IPS DF 6.9 (cell line): ENCODE data around the gene SRSF12.

Source experiments
- DNase-seq: peaks from one replicate; pipeline ENCODE4 v3.0.0-alpha.2; 2013; ENCODE audit warnings: low read depth, low spot score
- H3K27ac ChIP-seq: one replicate; pipeline ENCODE4 v1.5.1; 2013; ENCODE audit warnings: low read length, control low read depth
- H3K27me3 ChIP-seq: 2 replicates; pipeline ENCODE4 v1.6.1; 2013; ENCODE audit warnings: mild to moderate bottlenecking, low read length; ENCODE audit not compliant: control insufficient read depth, insufficient read depth
- H3K36me3 ChIP-seq: 2 replicates; pipeline ENCODE4 v1.6.1; 2013; ENCODE audit warnings: low read length; ENCODE audit not compliant: control insufficient read depth, insufficient read depth
- H3K4me1 ChIP-seq: 2 replicates; pipeline ENCODE4 v1.6.1; 2013; ENCODE audit warnings: low read length; ENCODE audit not compliant: control insufficient read depth, insufficient read depth
- H3K4me3 ChIP-seq: 2 replicates; pipeline ENCODE4 v1.5.1; 2013; ENCODE audit warnings: mild to moderate bottlenecking, low read length
- H3K9me3 ChIP-seq: 2 replicates; pipeline ENCODE4 v1.6.1; 2013; ENCODE audit warnings: low read length, inconsistent platforms; ENCODE audit not compliant: control insufficient read depth, insufficient read depth
- WGBS: extraction: QIAGEN DNeasy Blood & Tissue Kit; methylation state at CpG from one replicate; pipeline ENCODE4 v1.1.7; 2013; ENCODE audit warnings: mixed read lengths, missing lambda C conversion rate; ENCODE audit not compliant: insufficient read length, insufficient coverage; 5-methylcytosine and 5-hydroxymethylcytosine counted together

Gene SRSF12

GRCh38 chr6:89145091-89145955 is 27.5 kb upstream of the SRSF12 start:
- H3K27ac ChIP-seq: no peak overlapping the region
- H3K36me3 ChIP-seq: no peaks in the 10 kb centered on the region
- H3K4me3 ChIP-seq: peak overlapping the region; percentile 48; the same call in 1 of the 2 replicates
- no peaks in the 10 kb centered on the region for H3K4me1 ChIP-seq
- no CpG with 5 or more reads among the region's 17 CpGs for WGBS
- no peaks in the 10 kb centered on the region for H3K9me3 ChIP-seq
- DNase-seq: no peak
- peaks cover 8% of the 10 kb centered on the region; the same call in 1 of the 2 replicates for H3K27me3 ChIP-seq

GRCh38 chr6:89144354-89144906 is 26.6 kb upstream of the SRSF12 start:
- no peak overlapping the region for H3K27ac ChIP-seq
- H3K4me3 ChIP-seq: no peak overlapping the region
- no peaks in the 10 kb centered on the region for H3K4me1 ChIP-seq
- H3K27me3 ChIP-seq: peaks cover 8% of the 10 kb centered on the region; the same call in 1 of the 2 replicates
- H3K36me3 ChIP-seq: no peaks in the 10 kb centered on the region
- WGBS: no CpG with 5 or more reads among the region's 2 CpGs
- no peak for DNase-seq
- no peaks in the 10 kb centered on the region for H3K9me3 ChIP-seq

- H3K27me3 ChIP-seq: peaks cover 9% of the 10 kb centered on the region; the same call in 1 of the 2 replicates
- no peaks in the 10 kb centered on the region for H3K9me3 ChIP-seq
- no peaks in the 10 kb centered on the region for H3K36me3 ChIP-seq
- no peak overlapping the region for H3K4me3 ChIP-seq
- no peaks in the 10 kb centered on the region for H3K4me1 ChIP-seq
- H3K27ac ChIP-seq: no peak overlapping the region
- no peak for DNase-seq
- no CpG with 5 or more reads among the region's 7 CpGs for WGBS
Measured at GRCh38 chr6:89140347-89141156, 22.7 kb upstream of the SRSF12 start.

- no peak overlapping the region for H3K4me3 ChIP-seq
- H3K27me3 ChIP-seq: peaks cover 7% of the 10 kb centered on the region; the same call in 1 of the 2 replicates
- H3K27ac ChIP-seq: no peak overlapping the region
- H3K36me3 ChIP-seq: no peaks in the 10 kb centered on the region
- WGBS: no CpG with 5 or more reads among the region's 5 CpGs
- H3K4me1 ChIP-seq: no peaks in the 10 kb centered on the region
- H3K9me3 ChIP-seq: no peaks in the 10 kb centered on the region
- DNase-seq: no peak
Measured at GRCh38 chr6:89139509-89140346, 21.9 kb upstream of the SRSF12 start.

GRCh38 chr6:89138173-89138572 is 20.3 kb upstream of the SRSF12 start:
- H3K4me3 ChIP-seq: no peak overlapping the region
- WGBS: no CpG with 5 or more reads among the region's 2 CpGs
- peaks cover 6% of the 10 kb centered on the region; the same call in 1 of the 2 replicates for H3K27me3 ChIP-seq
- no peak for DNase-seq
- no peaks in the 10 kb centered on the region for H3K9me3 ChIP-seq
- no peaks in the 10 kb centered on the region for H3K4me1 ChIP-seq
- H3K36me3 ChIP-seq: no peaks in the 10 kb centered on the region
- no peak overlapping the region for H3K27ac ChIP-seq

- WGBS: no CpG with 5 or more reads among the region's 3 CpGs
- DNase-seq: no peak
- H3K4me1 ChIP-seq: no peaks in the 10 kb centered on the region
- peaks cover 9% of the 10 kb centered on the region; the same call in 1 of the 2 replicates for H3K27me3 ChIP-seq
- no peak overlapping the region for H3K4me3 ChIP-seq
- no peaks in the 10 kb centered on the region for H3K36me3 ChIP-seq
- H3K27ac ChIP-seq: no peak overlapping the region
- no peaks in the 10 kb centered on the region for H3K9me3 ChIP-seq
Measured at GRCh38 chr6:89134723-89135122, 16.9 kb upstream of the SRSF12 start.

GRCh38 chr6:89133981-89134380 is 16.1 kb upstream of the SRSF12 start:
- peaks cover 9% of the 10 kb centered on the region; the same call in 1 of the 2 replicates for H3K27me3 ChIP-seq
- no CpG with 5 or more reads among the region's 9 CpGs for WGBS
- no peaks in the 10 kb centered on the region for H3K9me3 ChIP-seq
- H3K27ac ChIP-seq: no peak overlapping the region
- no peak for DNase-seq
- no peak overlapping the region for H3K4me3 ChIP-seq
- H3K36me3 ChIP-seq: no peaks in the 10 kb centered on the region
- no peaks in the 10 kb centered on the region for H3K4me1 ChIP-seq

GRCh38 chr6:89132057-89132456 is 14.2 kb upstream of the SRSF12 start:
- H3K4me1 ChIP-seq: no peaks in the 10 kb centered on the region
- H3K27ac ChIP-seq: no peak overlapping the region
- peaks cover 9% of the 10 kb centered on the region; the same call in 1 of the 2 replicates for H3K27me3 ChIP-seq
- no peak overlapping the region for H3K4me3 ChIP-seq
- no peaks in the 10 kb centered on the region for H3K9me3 ChIP-seq
- DNase-seq: no peak
- H3K36me3 ChIP-seq: no peaks in the 10 kb centered on the region
- WGBS: no CpG with 5 or more reads among the region's 2 CpGs

- H3K9me3 ChIP-seq: no peaks in the 10 kb centered on the region
- no peaks in the 10 kb centered on the region for H3K36me3 ChIP-seq
- no CpG with 5 or more reads among the region's 3 CpGs for WGBS
- DNase-seq: no peak
- peaks cover 9% of the 10 kb centered on the region; the same call in 1 of the 2 replicates for H3K27me3 ChIP-seq
- H3K27ac ChIP-seq: no peak overlapping the region
- H3K4me1 ChIP-seq: no peaks in the 10 kb centered on the region
- H3K4me3 ChIP-seq: no peak overlapping the region
Measured at GRCh38 chr6:89131599-89131998, 13.7 kb upstream of the SRSF12 start.
